K562 (cell line): ENCODE results near the gene LMAN2L. TPM values are rescaled to one million over a fixed set of nuclear protein-coding genes. Genes with fewer than 3 reads are reported as not detected.

ENCODE experiments used
- ATAC-seq: fragments of 200-7000 bp; cut with Tn5 transposase; 3 replicates; pipeline ENCODE4 v1.9.1; 2020; ENCODE audit warnings: moderate library complexity
- BruUV-seq: library from RNA; stranded (reverse); fragments of 400-500 nt; replicated peaks from 2 replicates; lab custom pipeline; 2021; lab: Mats Ljungman, UMichigan
- CTCF ChIA-PET: fragments of 300-600 bp; formaldehyde crosslinking; extraction: SDS; loops from one replicate; lab custom pipeline; 2021; ENCODE audit warnings: low intra/inter-chr PET ratio; lab: Yijun Ruan, JAX
- POLR2A ChIA-PET: fragments of 300-600, 350-650 bp; sonication (Branson Sonifier 250); formaldehyde crosslinking; extraction: SDS; loops from one replicate; lab custom pipeline; 2021; ENCODE audit warnings: antibody characterized with exemption, inconsistent platforms; lab: Yijun Ruan, JAX
- DNase-seq, 4 experiments: peaks; one replicate each; pipeline versions ENCODE4 v3.0.0 to v3.0.0-alpha.2; 2011 to 2018; ENCODE audit warnings: low spot score in 3 of 4, mixed read lengths in 3 of 4; ENCODE audit errors: extremely low read depth in 1 of 4
- FAIRE-seq: peaks from 2 replicates; lab custom pipeline; 2011; peaks lifted over from hg19 to GRCh38; lab: Jason Lieb, UNC
- H2AFZ ChIP-seq: 2 replicates; pipeline ENCODE4 v1.6.0; 2011; ENCODE audit warnings: low read depth, low read length, control low read depth, inconsistent platforms
- H3K27ac ChIP-seq: fragments of 200-600 bp; 3 replicates; pipeline ENCODE4 v1.8.0; 2011; ENCODE audit warnings: low read depth, mild to moderate bottlenecking, control low read depth, inconsistent platforms, low read length, moderate library complexity, mixed read lengths; ENCODE audit errors: extremely low read depth
- H3K27me3 ChIP-seq, 2 experiments: fragments of 300-600 bp in 1 of 2; 2 replicates in 1 of 2; 3 replicates in 1 of 2; pipeline versions ENCODE4 v1.6.0 to v1.8.0; 2011; ENCODE audit warnings: inconsistent platforms in 2 of 2, low read length in 2 of 2, mild to moderate bottlenecking in 1 of 2, mixed read lengths in 1 of 2, moderate library complexity in 1 of 2; ENCODE audit not compliant: control insufficient read depth in 2 of 2, insufficient read depth in 2 of 2
- H3K36me3 ChIP-seq: fragments of 300-600 bp; 3 replicates; pipeline ENCODE4 v1.8.0; 2011; ENCODE audit warnings: mild to moderate bottlenecking, low read length, inconsistent platforms; ENCODE audit not compliant: control insufficient read depth, insufficient read depth
- H3K4me1 ChIP-seq, 2 experiments: fragments of 200-600 bp in 1 of 2; replicated peaks in 1 of 2; 2 replicates in 1 of 2; 3 replicates in 1 of 2; pipeline versions ENCODE4 v1.5.1 to v1.8.0; 2011; ENCODE audit warnings: inconsistent platforms in 2 of 2, low read length in 2 of 2, mild to moderate bottlenecking in 1 of 2, mixed read lengths in 1 of 2, moderate library complexity in 1 of 2; ENCODE audit not compliant: control insufficient read depth in 2 of 2, insufficient read depth in 2 of 2
- H3K4me2 ChIP-seq: 2 replicates; pipeline ENCODE4 v1.6.1; 2011; ENCODE audit warnings: low read length, control low read depth, inconsistent platforms, mixed read lengths; ENCODE audit not compliant: insufficient read depth
- H3K4me3 ChIP-seq: fragments of 200-600 bp; sonication (generic), shearing (Covaris generic); 2 replicates; pipeline ENCODE4 v1.5.1; 2016; ENCODE audit warnings: control low read depth, inconsistent platforms
- H3K79me2 ChIP-seq: fragments of 200-600 bp; 3 replicates; pipeline ENCODE4 v1.8.0; 2011; ENCODE audit warnings: low read length, inconsistent platforms; ENCODE audit not compliant: control insufficient read depth, insufficient read depth
- H3K9ac ChIP-seq, 2 experiments: 2 replicates each; pipeline versions ENCODE4 v1.6.0 to v1.6.1; 2011; ENCODE audit warnings: low read depth in 2 of 2, low read length in 2 of 2, control low read depth in 1 of 2, inconsistent platforms in 1 of 2, mild to moderate bottlenecking in 1 of 2, mixed read lengths in 1 of 2; ENCODE audit not compliant: insufficient read depth in 1 of 2
- H3K9me1 ChIP-seq: one replicate; pipeline ENCODE4 v1.6.0; 2011; ENCODE audit warnings: inconsistent platforms, mild to moderate bottlenecking, low read length, moderate library complexity; ENCODE audit not compliant: control insufficient read depth, insufficient read depth
- H3K9me3 ChIP-seq: replicated peaks from 2 replicates; pipeline ENCODE4 v1.5.1; 2011; ENCODE audit warnings: low read depth, low read length, inconsistent platforms; ENCODE audit not compliant: control insufficient read depth, insufficient read depth
- H4K20me1 ChIP-seq: replicated peaks from 2 replicates; pipeline ENCODE4 v1.6.1; 2011; ENCODE audit warnings: low read length, inconsistent platforms, mixed read lengths; ENCODE audit not compliant: control insufficient read depth, insufficient read depth
- ATF7 ChIP-seq: fragments of 450-650 bp; IDR thresholded peaks from 2 replicates; pipeline ENCODE4 v1.7.1; 2014; ENCODE audit warnings: mild to moderate bottlenecking, moderate library complexity
- CEBPB ChIP-seq: fragments of 450-650 bp; IDR thresholded peaks from 2 replicates; pipeline ENCODE4 v1.6.1; 2016; ENCODE audit warnings: missing genetic modification characterization, missing compliant biosample characterization
- CEBPG ChIP-seq, 3 experiments: fragments of 200-800 bp in 1 of 3; sonication (Bioruptor generic) in 1 of 3; sonication (generic) in 1 of 3; formaldehyde crosslinking in 1 of 3; IDR thresholded peaks in 2 of 3; conservative IDR thresholded peaks in 1 of 3; 2 replicates each; pipeline versions ENCODE4 v1.6.1 to v1.8.0; 2016 to 2022; ENCODE audit warnings: missing compliant biosample characterization in 2 of 3, missing genetic modification characterization in 2 of 3, mild to moderate bottlenecking in 1 of 3, missing genetic modification reagents in 1 of 3
- HOXB6 ChIP-seq: fragments of 250-450 bp; sonication (Bioruptor Pico); IDR thresholded peaks from 2 replicates; pipeline ENCODE4 v1.5.1; 2022; ENCODE audit warnings: mild to moderate bottlenecking, borderline replicate concordance
- JUND ChIP-seq, 2 experiments: IDR thresholded peaks; 2 replicates in 1 of 2; 3 replicates in 1 of 2; pipeline ENCODE4 v1.6.1; 2011; ENCODE audit warnings: borderline replicate concordance in 2 of 2, low read depth in 2 of 2, low read length in 2 of 2, improper control_type of control experiment in 1 of 2, missing biosample characterization in 1 of 2, missing genetic modification characterization in 1 of 2, missing genetic modification reagents in 1 of 2
- NFIX ChIP-seq: fragments of 250-450 bp; sonication (Bioruptor Pico); IDR thresholded peaks from 2 replicates; pipeline ENCODE4 v1.4.0; 2020; ENCODE audit warnings: low read depth, mild to moderate bottlenecking, moderate library complexity
- TFAM ChIP-seq: fragments of 250-450 bp; sonication (Bioruptor Pico); conservative IDR thresholded peaks from 2 replicates; pipeline ENCODE4 v1.5.0; 2021; ENCODE audit warnings: mild to moderate bottlenecking, moderate library complexity
- ZNF121 ChIP-seq: sonication (generic); formaldehyde crosslinking; conservative IDR thresholded peaks from 2 replicates; pipeline ENCODE4 v1.8.0; 2022; ENCODE audit warnings: missing genetic modification reagents
- WGBS: fragments of 100-300 bp; shearing (Covaris generic); methylation state at CpG from one replicate; pipeline ENCODE4 v1.1.6; 2016; ENCODE audit warnings: low coverage, mixed read lengths; ENCODE audit not compliant: insufficient coverage; ENCODE audit errors: missing lambda C conversion rate; 5-methylcytosine and 5-hydroxymethylcytosine counted together
- in situ Hi-C: fragments of 300-500 bp; cut with MboI; formaldehyde crosslinking; loops from 4 replicates; pipeline ENCODE4 v1.15.0; 2018; ENCODE audit warnings: inconsistent platforms, mixed read lengths
- intact Hi-C: fragments of 100-400 bp; cut with micrococcal nuclease; formaldehyde crosslinking; loops from 2 replicates; pipeline ENCODE4 v1.14.2; 2022
- polyA plus RNA-seq, 8 experiments: library from polyadenylated mRNA; depleted of rRNA in 4 of 8; stranded (reverse) in 5 of 8; unstranded in 3 of 8; fragments of >200 nt; fragmentation: Nextera tagmentation in 2 of 8; fragmentation: Illumina TruSeq in 1 of 8; extraction: Ambion mirVana in 2 of 8; extraction: Trizol in 1 of 8; gene quantifications; 2 replicates each; pipeline versions ENCODE4 v1.2.1 to v1.2.3, GENCODE V29; 2011 to 2014; ENCODE audit warnings: inconsistent platforms in 1 of 8, missing spikeins in 1 of 8
- total RNA-seq, 7 experiments: library from RNA; depleted of rRNA in 6 of 7; stranded (reverse); fragments of >200 nt in 6 of 7; fragmentation: Illumina TruSeq in 2 of 7; extraction: Trizol in 2 of 7; gene quantifications; 2 replicates each; pipeline versions ENCODE4 v1.2.1 to v1.2.3, GENCODE V29; 2011 to 2021; ENCODE audit warnings: low replicate concordance in 1 of 7
- TF ChIP-seq, protein P1 (sequence below), 2 experiments: fragments of 450-650 bp in 1 of 2; sonication (generic) in 1 of 2; formaldehyde crosslinking in 1 of 2; IDR thresholded peaks in 1 of 2; conservative IDR thresholded peaks in 1 of 2; 2 replicates each; pipeline versions ENCODE4 v1.6.1 to v1.8.1; 2016 to 2023; ENCODE audit warnings: mild to moderate bottlenecking in 2 of 2, moderate library complexity in 2 of 2, inconsistent platforms in 1 of 2, missing genetic modification reagents in 1 of 2

The LMAN2L gene
- total and polyA plus RNA-seq, 9 of the 15 experiments (the other 6 are each of a cell fraction or from before 2014, with no cell fraction given) = 7.2 to 37.7 (median 12.5) TPM

DNA sequence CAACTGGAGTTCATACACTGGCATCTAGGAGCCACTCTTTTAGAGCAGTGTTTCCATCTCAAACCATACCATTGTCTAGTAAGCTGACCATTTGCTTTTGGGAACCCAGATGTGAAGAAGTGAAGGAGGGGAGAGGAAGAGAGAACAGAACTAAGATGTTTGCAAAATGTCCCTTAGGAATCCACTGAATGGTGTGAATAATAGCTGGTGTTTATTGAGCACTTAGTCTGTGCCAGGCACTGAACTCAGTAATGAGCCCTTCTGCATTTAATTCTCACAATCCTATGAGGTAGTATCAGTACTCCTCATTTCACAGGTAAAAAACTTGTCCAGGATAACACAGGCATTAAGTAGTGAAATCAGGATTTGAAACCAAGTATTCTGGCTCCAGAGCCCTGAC is 23.5 kb downstream of the LMAN2L start:
- no peak for FAIRE-seq
- Histone ChIP-seq H3K27me3 (no peaks in the 10 kb centered on the region), H3K27ac (no peak overlapping the region), H3K4me1 (no peaks in the 10 kb centered on the region; a peak in 1 of 5 replicates), H3K9me1 (no peaks in the 10 kb centered on the region), H3K36me3 (peaks cover 7% of the 10 kb centered on the region; the same call in 2 of the 3 replicates), H3K4me3 (no peak overlapping the region), H3K9me3 (no peaks in the 10 kb centered on the region), H3K79me2 (no peaks in the 10 kb centered on the region), H3K9ac (no peak overlapping the region), H4K20me1 (no peaks in the 10 kb centered on the region), H3K4me2 (no peak overlapping the region), H2AFZ (no peak overlapping the region)
- no peak for DNase-seq
- ChIA-PET CTCF (no interaction called here), POLR2A (interaction anchor here (1.3 kb wide), 1 partner anchor 9 kb away, joined by 6 read pairs; no protein-coding TSS in a partner anchor)
- in situ Hi-C loops (no loop called here), intact Hi-C loops (no loop called here)
- no peak for ATAC-seq
- BruUV-seq = no TSS peak
- TF ChIP-seq TFAM (CRISPR knock-in tag) = no peak

DNA sequence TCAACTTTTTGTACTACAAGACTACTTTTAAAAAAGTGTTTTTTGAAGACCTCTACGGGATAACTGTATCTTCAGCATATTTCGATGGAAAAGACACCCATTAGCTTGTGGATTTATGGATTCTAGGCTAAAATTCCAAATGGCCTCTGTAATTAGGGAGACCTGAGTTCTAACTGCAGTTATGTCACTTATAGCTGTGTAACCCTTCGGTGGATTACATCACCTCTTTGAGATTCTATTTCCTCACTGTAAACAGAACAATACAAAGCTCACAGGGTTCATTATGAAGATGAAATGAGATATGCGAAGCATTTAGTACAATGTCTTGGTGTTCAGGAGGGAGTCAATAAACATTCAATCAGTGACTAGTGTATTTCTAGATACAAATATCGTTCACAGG is 24.2 kb downstream of the LMAN2L start:
- Histone ChIP-seq H3K4me2 (no peak overlapping the region), H3K4me3 (no peak overlapping the region), H4K20me1 (no peaks in the 10 kb centered on the region), H3K4me1 (peaks cover 0 to 4% of the 10 kb centered on the region in 2 experiments; a peak in 2 of 5 replicates), H3K9me3 (no peaks in the 10 kb centered on the region), H3K36me3 (peaks cover 14% of the 10 kb centered on the region; the same call in 2 of the 3 replicates), H3K9ac (no peak overlapping the region), H3K27ac (no peak overlapping the region), H3K79me2 (no peaks in the 10 kb centered on the region), H2AFZ (no peak overlapping the region), H3K9me1 (no peaks in the 10 kb centered on the region), H3K27me3 (no peaks in the 10 kb centered on the region)
- FAIRE-seq (no peak), ATAC-seq (peak; percentile 74), DNase-seq (no peak)
- in situ Hi-C loops (no loop called here), intact Hi-C loops (no loop called here)
- TF ChIP-seq CEBPB (tag) = 0 out of 2 replicates have a peak, but pooled peaks have one; percentile 47
- peak; percentile 71 for TF ChIP-seq ATF7
- no peak for TF ChIP-seq NFIX (CRISPR knock-in tag)
- TF ChIP-seq, protein P1, sequence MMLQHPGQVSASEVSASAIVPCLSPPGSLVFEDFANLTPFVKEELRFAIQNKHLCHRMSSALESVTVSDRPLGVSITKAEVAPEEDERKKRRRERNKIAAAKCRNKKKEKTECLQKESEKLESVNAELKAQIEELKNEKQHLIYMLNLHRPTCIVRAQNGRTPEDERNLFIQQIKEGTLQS (IDR thresholded peaks at IDR 0.05) = peak; percentile 81
- TF ChIP-seq, protein P1 (CRISPR knock-in tag; conservative IDR thresholded peaks at IDR 0.05) = no peak
- peak; percentile 43; the same call in 1 of the 2 replicates for TF ChIP-seq CEBPG (CRISPR knock-in tag; IDR thresholded peaks at IDR 0.05)
- peak; percentile 19 to 86; a peak in 2 of 4 replicates for TF ChIP-seq CEBPG (tag; conservative IDR thresholded peaks at IDR 0.05 in 1 of 2, IDR thresholded peaks at IDR 0.05 in 1 of 2)
- no peak for TF ChIP-seq ZNF121 (CRISPR knock-in tag)
- 0 out of 2 replicates have a peak, but pooled peaks have one; percentile 27 for TF ChIP-seq JUND (IDR thresholded peaks at IDR 0.05; ENCODE audit: borderline replicate concordance, low read depth, low read length)
- TF ChIP-seq JUND (tag; IDR thresholded peaks at IDR 0.05; ENCODE audit: borderline replicate concordance, low read depth, low read length) = no peak
- no peak for TF ChIP-seq HOXB6
- BruUV-seq = no TSS peak
- POLR2A ChIA-PET = interaction anchor here (1.3 kb wide), 1 partner anchor 9 kb away, joined by 6 read pairs; no protein-coding TSS in a partner anchor
- 52% methylated on average over 5 of the region's 5 CpGs for WGBS
- CTCF ChIA-PET = no interaction called here
